SK-N-SH treated with all-trans-retinoic acid at 6 μM for 48 hours (cell line): ENCODE results near the gene NRL.
A peak's percentile ranks its signal among the peaks of the same experiment; 100 is the strongest.

Experiments
- ATAC-seq: fragments of 200-7000 bp; cut with Tn5 transposase; 3 replicates; pipeline ENCODE4 v1.9.1; 2020; ENCODE audit warnings: mild to moderate bottlenecking, moderate library complexity
- ARNTL ChIP-seq: fragments of 450-650 bp; formaldehyde crosslinking; IDR thresholded peaks from 2 replicates; pipeline ENCODE4 v1.5.0; 2020; ENCODE audit warnings: low read depth, mild to moderate bottlenecking, moderate library complexity, borderline replicate concordance
- BACH2 ChIP-seq: fragments of 250-450 bp; sonication (Bioruptor Pico); IDR thresholded peaks from 2 replicates; pipeline ENCODE4 v1.9.0; 2021; ENCODE audit warnings: mild to moderate bottlenecking, borderline replicate concordance
- CREB5 ChIP-seq: fragments of 250-450 bp; sonication (Bioruptor Pico); IDR thresholded peaks from 2 replicates; pipeline ENCODE4 v1.5.1; 2020; ENCODE audit warnings: low read depth, mild to moderate bottlenecking, moderate library complexity
- CSDC2 ChIP-seq: fragments of 250-450 bp; sonication (Bioruptor Pico); IDR thresholded peaks from 2 replicates; pipeline ENCODE4 v1.5.0; 2020; ENCODE audit warnings: mild to moderate bottlenecking, moderate library complexity
- CSRNP3 ChIP-seq: fragments of 250-450 bp; sonication (Bioruptor Pico); IDR thresholded peaks from 2 replicates; pipeline ENCODE4 v1.5.1; 2021; ENCODE audit warnings: mild to moderate bottlenecking, moderate library complexity
- GLIS3 ChIP-seq: fragments of 250-450 bp; sonication (Bioruptor Pico); IDR thresholded peaks from 2 replicates; pipeline ENCODE4 v1.5.0; 2020; ENCODE audit warnings: mild to moderate bottlenecking, moderate library complexity
- ISL1 ChIP-seq: fragments of 250-450 bp; sonication (Bioruptor Pico); IDR thresholded peaks from 2 replicates; pipeline ENCODE4 v2.1.2; 2022; ENCODE audit warnings: mild to moderate bottlenecking, moderate library complexity
- OSR1 ChIP-seq: fragments of 250-450 bp; sonication (Bioruptor Pico); IDR thresholded peaks from 2 replicates; pipeline ENCODE4 v1.8.0; 2022; ENCODE audit warnings: moderate library complexity, mild to moderate bottlenecking, inconsistent platforms
- PATZ1 ChIP-seq: fragments of 250-450 bp; sonication (Bioruptor Pico); IDR thresholded peaks from 2 replicates; pipeline ENCODE4 v1.8.0; 2020; ENCODE audit warnings: mild to moderate bottlenecking, moderate library complexity, borderline replicate concordance
- PPARA ChIP-seq: fragments of 250-450 bp; sonication (Bioruptor Pico); IDR thresholded peaks from 2 replicates; pipeline ENCODE4 v1.5.0; 2020; ENCODE audit warnings: mild to moderate bottlenecking, borderline replicate concordance
- RARB ChIP-seq: fragments of 250-450 bp; sonication (Bioruptor Pico); IDR thresholded peaks from 2 replicates; pipeline ENCODE4 v1.8.0; 2021; ENCODE audit warnings: mild to moderate bottlenecking, moderate library complexity
- SNAI2 ChIP-seq: fragments of 250-450 bp; sonication (Bioruptor Pico); IDR thresholded peaks from 2 replicates; pipeline ENCODE4 v1.5.0; 2020; ENCODE audit warnings: mild to moderate bottlenecking, moderate library complexity
- TOX ChIP-seq: fragments of 250-450 bp; sonication (Bioruptor Pico); IDR thresholded peaks from 2 replicates; pipeline ENCODE4 v1.8.0; 2021; ENCODE audit warnings: mild to moderate bottlenecking, moderate library complexity, borderline replicate concordance
- TSHZ2 ChIP-seq: fragments of 250-450 bp; sonication (Bioruptor Pico); IDR thresholded peaks from 2 replicates; pipeline ENCODE4 v1.5.0; 2020; ENCODE audit warnings: mild to moderate bottlenecking, moderate library complexity
- ZC3H10 ChIP-seq: fragments of 250-450 bp; sonication (Bioruptor Pico); IDR thresholded peaks from 2 replicates; pipeline ENCODE4 v1.5.1; 2021; ENCODE audit warnings: mild to moderate bottlenecking, moderate library complexity
- ZFP3 ChIP-seq: fragments of 250-450 bp; sonication (Bioruptor Pico); IDR thresholded peaks from 2 replicates; pipeline ENCODE4 v1.5.0; 2020; ENCODE audit warnings: mild to moderate bottlenecking, moderate library complexity
- ZNF565 ChIP-seq: fragments of 450-650 bp; formaldehyde crosslinking; conservative IDR thresholded peaks from 2 replicates; pipeline ENCODE4 v1.5.0; 2020; ENCODE audit warnings: low read depth, mild to moderate bottlenecking, moderate library complexity
- ZNF70 ChIP-seq: fragments of 450-650 bp; formaldehyde crosslinking; IDR thresholded peaks from 2 replicates; pipeline ENCODE4 v1.5.0; 2020; ENCODE audit warnings: mild to moderate bottlenecking, moderate library complexity
- ZNF8 ChIP-seq: fragments of 450-650 bp; formaldehyde crosslinking; IDR thresholded peaks from 2 replicates; pipeline ENCODE4 v1.5.0; 2020; ENCODE audit warnings: mild to moderate bottlenecking, moderate library complexity
- TF ChIP-seq, protein P1 (sequence below): fragments of 250-450 bp; sonication (Bioruptor Pico); IDR thresholded peaks from 2 replicates; pipeline ENCODE4 v1.8.0; 2021; ENCODE audit warnings: low read depth, mild to moderate bottlenecking, moderate library complexity, borderline replicate concordance

NRL gene

GRCh38 chr14:24059841-24060388 lies 54.8 kb downstream of the NRL start (continued):
- TF ChIP-seq PATZ1 (CRISPR knock-in tag) (no peak), SNAI2 (no peak), OSR1 (CRISPR knock-in tag) (no peak)
- TF ChIP-seq, protein P1, sequence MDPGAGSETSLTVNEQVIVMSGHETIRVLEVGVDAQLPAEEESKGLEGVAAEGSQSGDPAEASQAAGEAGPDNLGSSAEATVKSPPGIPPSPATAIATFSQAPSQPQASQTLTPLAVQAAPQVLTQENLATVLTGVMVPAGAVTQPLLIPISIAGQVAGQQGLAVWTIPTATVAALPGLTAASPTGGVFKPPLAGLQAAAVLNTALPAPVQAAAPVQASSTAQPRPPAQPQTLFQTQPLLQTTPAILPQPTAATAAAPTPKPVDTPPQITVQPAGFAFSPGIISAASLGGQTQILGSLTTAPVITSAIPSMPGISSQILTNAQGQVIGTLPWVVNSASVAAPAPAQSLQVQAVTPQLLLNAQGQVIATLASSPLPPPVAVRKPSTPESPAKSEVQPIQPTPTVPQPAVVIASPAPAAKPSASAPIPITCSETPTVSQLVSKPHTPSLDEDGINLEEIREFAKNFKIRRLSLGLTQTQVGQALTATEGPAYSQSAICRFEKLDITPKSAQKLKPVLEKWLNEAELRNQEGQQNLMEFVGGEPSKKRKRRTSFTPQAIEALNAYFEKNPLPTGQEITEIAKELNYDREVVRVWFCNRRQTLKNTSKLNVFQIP (CRISPR knock-in tag), result no peak

DNA sequence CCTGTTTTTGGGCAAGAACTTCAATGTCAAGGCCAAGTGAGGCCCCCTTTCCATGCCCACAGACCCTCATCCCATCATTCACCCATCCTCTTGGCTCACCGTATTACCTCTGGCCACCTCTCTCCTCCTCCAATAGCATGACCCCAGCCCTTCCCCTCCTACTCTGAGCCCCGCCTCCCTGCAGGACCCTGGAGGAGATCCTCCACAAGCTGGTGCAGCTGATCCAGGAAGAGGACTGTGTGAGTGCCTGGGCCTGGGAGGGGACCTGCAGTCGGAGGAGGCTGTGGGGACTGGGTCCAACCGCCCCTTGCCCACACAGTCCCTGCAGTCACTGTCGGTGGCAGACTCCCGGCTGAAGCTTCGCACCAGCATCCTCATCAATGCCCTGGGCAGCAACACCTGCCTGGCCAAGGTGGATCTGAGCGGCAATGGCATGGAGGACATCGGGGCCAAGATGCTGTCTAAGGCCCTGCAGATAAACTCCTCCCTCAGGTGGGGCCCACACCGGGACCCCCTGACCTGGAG lies 55.7 kb downstream of the NRL start:
- TF ChIP-seq CREB5 (CRISPR knock-in tag), result no peak
- TF ChIP-seq ZNF8 (CRISPR knock-in tag), result no peak
- TF ChIP-seq, protein P1 (CRISPR knock-in tag), result no peak
- TF ChIP-seq ZFP3 (CRISPR knock-in tag), result no peak
- TF ChIP-seq ZNF70 (CRISPR knock-in tag), result no peak
- no peak for TF ChIP-seq TOX (CRISPR knock-in tag)
- no peak for TF ChIP-seq PPARA (CRISPR knock-in tag)
- TF ChIP-seq BACH2, result no peak
- no peak for TF ChIP-seq RARB (CRISPR knock-in tag)
- no peak for TF ChIP-seq CSDC2 (CRISPR knock-in tag)
- no peak for TF ChIP-seq ISL1 (CRISPR knock-in tag)
- no peak for TF ChIP-seq SNAI2
- TF ChIP-seq PATZ1 (CRISPR knock-in tag), result no peak
- no peak for ATAC-seq

- TF ChIP-seq CSDC2 (CRISPR knock-in tag) (no peak), TOX (CRISPR knock-in tag) (no peak), ZNF70 (CRISPR knock-in tag) (no peak), ZNF565 (no peak), PPARA (CRISPR knock-in tag) (no peak), PATZ1 (CRISPR knock-in tag) (no peak), ARNTL (CRISPR knock-in tag) (no peak), RARB (CRISPR knock-in tag) (no peak), CSRNP3 (CRISPR knock-in tag) (no peak), SNAI2 (no peak), ZNF8 (CRISPR knock-in tag) (no peak), GLIS3 (CRISPR knock-in tag) (no peak), TSHZ2 (CRISPR knock-in tag) (no peak), ZC3H10 (CRISPR knock-in tag) (no peak)
- peak; percentile 96 for ATAC-seq
Observed at GRCh38 chr14:24058260-24058950, 56.3 kb downstream of the NRL start.
